H9 (cell line): Measurements from ENCODE around the gene RBM19. TPM values are rescaled to one million over a fixed set of nuclear protein-coding genes. Genes with fewer than 3 reads are reported as not detected.

ENCODE experiments used
- DNase-seq: peaks from one replicate; pipeline ENCODE4 v3.0.0-alpha.2; 2017
- H2AFZ ChIP-seq: one replicate; pipeline ENCODE4 v1.6.1; 2013; ENCODE audit warnings: mild to moderate bottlenecking, low read length, control low read depth, moderate library complexity
- H2AK5ac ChIP-seq: 2 replicates; pipeline ENCODE4 v1.6.1; 2013; ENCODE audit warnings: low read length, control low read depth, mixed read lengths; ENCODE audit not compliant: insufficient read length
- H2BK120ac ChIP-seq: one replicate; pipeline ENCODE4 v1.6.1; 2013; ENCODE audit warnings: low read depth, mild to moderate bottlenecking, low read length, control low read depth, inconsistent platforms; ENCODE audit not compliant: poor library complexity, severe bottlenecking
- H2BK12ac ChIP-seq: 2 replicates; pipeline ENCODE4 v1.6.1; 2013; ENCODE audit warnings: low read length, control low read depth, mixed read lengths, low read depth; ENCODE audit not compliant: insufficient read length
- H2BK15ac ChIP-seq: 2 replicates; pipeline ENCODE4 v1.6.1; 2013; ENCODE audit warnings: low read depth, low read length, control low read depth
- H2BK20ac ChIP-seq: one replicate; pipeline ENCODE4 v1.6.1; 2013; ENCODE audit warnings: low read depth, mild to moderate bottlenecking, low read length, control low read depth, inconsistent platforms; ENCODE audit not compliant: poor library complexity, severe bottlenecking
- H2BK5ac ChIP-seq: 2 replicates; pipeline ENCODE4 v1.6.1; 2013; ENCODE audit warnings: low read length, control low read depth, mixed read lengths; ENCODE audit not compliant: insufficient read length
- H3K14ac ChIP-seq: 2 replicates; pipeline ENCODE4 v1.6.1; 2013; ENCODE audit warnings: low read length, control low read depth; ENCODE audit not compliant: insufficient read depth
- H3K18ac ChIP-seq: 2 replicates; pipeline ENCODE4 v1.6.1; 2013; ENCODE audit warnings: low read depth, mild to moderate bottlenecking, mixed read lengths, low read length, control low read depth; ENCODE audit not compliant: insufficient read length
- H3K23ac ChIP-seq: 2 replicates; pipeline ENCODE4 v1.6.1; 2013; ENCODE audit warnings: low read length, control low read depth, mixed read lengths, low read depth; ENCODE audit not compliant: insufficient read length
- H3K23me2 ChIP-seq: 2 replicates; pipeline ENCODE4 v1.6.1; 2013; ENCODE audit warnings: low read depth, mild to moderate bottlenecking, mixed read lengths, low read length, control low read depth; ENCODE audit not compliant: insufficient read length, poor library complexity, severe bottlenecking
- H3K27ac ChIP-seq: 2 replicates; pipeline ENCODE4 v1.5.1; 2013; ENCODE audit warnings: low read length, control low read depth, mixed read lengths, low read depth; ENCODE audit not compliant: insufficient read length
- H3K27me3 ChIP-seq: 2 replicates; pipeline ENCODE4 v1.6.1; 2013; ENCODE audit warnings: low read length, control low read depth, inconsistent platforms; ENCODE audit not compliant: insufficient read depth
- H3K4ac ChIP-seq: 2 replicates; pipeline ENCODE4 v1.6.1; 2013; ENCODE audit warnings: low read depth, mild to moderate bottlenecking, control low read depth, inconsistent platforms, low read length, moderate library complexity
- H3K4me1 ChIP-seq: 2 replicates; pipeline ENCODE4 v1.6.1; 2013; ENCODE audit warnings: low read length, control low read depth, inconsistent platforms; ENCODE audit not compliant: insufficient read depth
- H3K4me2 ChIP-seq: 2 replicates; pipeline ENCODE4 v1.6.1; 2013; ENCODE audit warnings: low read length, control low read depth, mixed read lengths; ENCODE audit not compliant: insufficient read length, insufficient read depth
- H3K56ac ChIP-seq: 2 replicates; pipeline ENCODE4 v1.6.1; 2013; ENCODE audit warnings: low read depth, mild to moderate bottlenecking, mixed read lengths, low read length, control low read depth; ENCODE audit not compliant: insufficient read length
- H3K79me1 ChIP-seq: 2 replicates; pipeline ENCODE4 v1.6.1; 2013; ENCODE audit warnings: low read depth, mild to moderate bottlenecking, moderate library complexity, low read length, control low read depth, inconsistent platforms; ENCODE audit not compliant: insufficient read depth, poor library complexity, severe bottlenecking
- H3K79me2 ChIP-seq: 2 replicates; pipeline ENCODE4 v1.6.1; 2013; ENCODE audit warnings: low read length, control low read depth, inconsistent platforms; ENCODE audit not compliant: insufficient read depth
- H3K9ac ChIP-seq: 2 replicates; pipeline ENCODE4 v1.6.1; 2013; ENCODE audit warnings: low read length, control low read depth, mixed read lengths; ENCODE audit not compliant: insufficient read length; ENCODE audit errors: extremely low read depth
- H3K9me3 ChIP-seq: one replicate; pipeline ENCODE4 v1.6.1; 2013; ENCODE audit warnings: low read depth, low read length, inconsistent platforms; ENCODE audit not compliant: control insufficient read depth
- H3T11ph ChIP-seq: one replicate; pipeline ENCODE4 v1.6.1; 2013; ENCODE audit warnings: mild to moderate bottlenecking, low read length, control low read depth, inconsistent platforms
- H4K20me1 ChIP-seq: one replicate; pipeline ENCODE4 v1.6.1; 2013; ENCODE audit not compliant: control insufficient read depth, insufficient read length, insufficient read depth
- H4K5ac ChIP-seq: 2 replicates; pipeline ENCODE4 v1.6.1; 2013; ENCODE audit warnings: low read depth, mild to moderate bottlenecking, mixed read lengths, low read length, control low read depth; ENCODE audit not compliant: insufficient read length
- H4K8ac ChIP-seq: replicated peaks from 2 replicates; pipeline ENCODE4 v1.6.1; 2013; ENCODE audit warnings: low read length, control low read depth, mixed read lengths, low read depth; ENCODE audit not compliant: insufficient read length
- H4K91ac ChIP-seq: 2 replicates; pipeline ENCODE4 v1.6.1; 2013; ENCODE audit warnings: low read depth, mild to moderate bottlenecking, moderate library complexity, mixed read lengths, low read length, control low read depth; ENCODE audit not compliant: insufficient read length
- H3K27ac Mint-ChIP-seq, 3 experiments: 2 replicates in 2 of 3; 3 replicates in 1 of 3; pipeline ENCODE4 v1.8.0; 2020 to 2021; ENCODE audit warnings: mixed read lengths in 3 of 3, mild to moderate bottlenecking in 1 of 3, moderate library complexity in 1 of 3
- H3K27me3 Mint-ChIP-seq: 2 replicates; pipeline ENCODE4 v1.8.0; 2021; ENCODE audit warnings: low read depth, mild to moderate bottlenecking, moderate library complexity, mixed read lengths
- H3K36me3 Mint-ChIP-seq, 3 experiments: 2 replicates in 2 of 3; 3 replicates in 1 of 3; pipeline ENCODE4 v1.8.0; 2020 to 2021; ENCODE audit warnings: low read depth in 3 of 3, mixed read lengths in 3 of 3; ENCODE audit not compliant: insufficient read depth in 1 of 3
- H3K4me1 Mint-ChIP-seq, 2 experiments: 2 replicates each; pipeline ENCODE4 v1.8.0; 2020; ENCODE audit warnings: mixed read lengths in 2 of 2
- H3K4me3 Mint-ChIP-seq, 2 experiments: 2 replicates in 1 of 2; 3 replicates in 1 of 2; pipeline ENCODE4 v1.8.0; 2020 to 2021; ENCODE audit warnings: mild to moderate bottlenecking in 2 of 2, mixed read lengths in 2 of 2, moderate library complexity in 1 of 2
- H3K9me3 Mint-ChIP-seq, 2 experiments: 2 replicates in 1 of 2; 3 replicates in 1 of 2; pipeline ENCODE4 v1.8.0; 2020; ENCODE audit warnings: mild to moderate bottlenecking in 2 of 2, mixed read lengths in 2 of 2, moderate library complexity in 1 of 2
- CTCF ChIP-seq: fragments of 200-600 bp; sonication (generic); conservative IDR thresholded peaks from 3 replicates; pipeline ENCODE4 v1.8.0; 2021; ENCODE audit warnings: antibody characterized with exemption, mild to moderate bottlenecking
- WGBS: extraction: QIAGEN DNeasy Blood & Tissue Kit; methylation state at CpG from one replicate; pipeline ENCODE4 v1.1.7; 2013; ENCODE audit warnings: missing lambda C conversion rate, low lambda C conversion rate, mixed read lengths; ENCODE audit not compliant: insufficient read length; ENCODE audit errors: extremely low coverage; 5-methylcytosine and 5-hydroxymethylcytosine counted together
- total RNA-seq: library from RNA; stranded (reverse); gene quantifications from 2 replicates; pipeline ENCODE4 v1.2.1, GENCODE V29; 2021

Gene RBM19
- total RNA-seq, 1 experiment from 2014 or later: 32.2 TPM

- peaks cover 17 to 31% of the 10 kb centered on the region in 2 experiments for H3K4me1 Mint-ChIP-seq
- WGBS: no CpG with 5 or more reads among the region's 4 CpGs
- no peaks in the 10 kb centered on the region for H3K27me3 Mint-ChIP-seq
- Histone ChIP-seq H3K18ac (no peak overlapping the region), H2AFZ (no peak overlapping the region), H3K4ac (no peak overlapping the region), H3K4me1 (no peaks in the 10 kb centered on the region), H3K27me3 (no peaks in the 10 kb centered on the region), H3K23me2 (no peaks in the 10 kb centered on the region), H3K4me2 (no peak overlapping the region), H2AK5ac (no peak overlapping the region), H2BK12ac (no peak overlapping the region), H3T11ph (no peak overlapping the region), H4K8ac (no peak overlapping the region), H3K56ac (no peak overlapping the region), H3K9me3 (no peaks in the 10 kb centered on the region), H3K9ac (no peak overlapping the region), H2BK5ac (no peak overlapping the region), H3K23ac (no peak overlapping the region), H3K79me2 (no peaks in the 10 kb centered on the region), H3K79me1 (no peaks in the 10 kb centered on the region), H4K91ac (no peak overlapping the region), H2BK15ac (no peak overlapping the region), H2BK20ac (no peak overlapping the region), H3K14ac (no peak overlapping the region), H3K27ac (no peak overlapping the region), H2BK120ac (no peak overlapping the region), H4K5ac (no peak overlapping the region), H4K20me1 (peaks cover 3% of the 10 kb centered on the region)
- no peaks in the 10 kb centered on the region for H3K9me3 Mint-ChIP-seq
- no peak overlapping the region for H3K4me3 Mint-ChIP-seq
- H3K36me3 Mint-ChIP-seq: peaks cover 0 to 6% (median 2%) of the 10 kb centered on the region in 3 experiments; a peak in 3 of 7 replicates
- no peak for DNase-seq
- no peak overlapping the region for H3K27ac Mint-ChIP-seq
- TF ChIP-seq CTCF: no peak
These were observed 74.9 kb downstream of the RBM19 start for GRCh38 chr12:113891167-113891692.
